NCI-H748 (cell line): Measurements from ENCODE around the gene GOLGA8H.
"Not testable (repeated sequence)": the region's sequence is repeated elsewhere in the genome, so short reads cannot be mapped to it uniquely, and the experiment has no call there.

ENCODE experiments used
- DNase-seq: peaks from one replicate; lab custom pipeline; 2025; ENCODE audit not compliant: unreplicated experiment; lab: John Stamatoyannopoulos, UW

The GOLGA8H gene, protein sequence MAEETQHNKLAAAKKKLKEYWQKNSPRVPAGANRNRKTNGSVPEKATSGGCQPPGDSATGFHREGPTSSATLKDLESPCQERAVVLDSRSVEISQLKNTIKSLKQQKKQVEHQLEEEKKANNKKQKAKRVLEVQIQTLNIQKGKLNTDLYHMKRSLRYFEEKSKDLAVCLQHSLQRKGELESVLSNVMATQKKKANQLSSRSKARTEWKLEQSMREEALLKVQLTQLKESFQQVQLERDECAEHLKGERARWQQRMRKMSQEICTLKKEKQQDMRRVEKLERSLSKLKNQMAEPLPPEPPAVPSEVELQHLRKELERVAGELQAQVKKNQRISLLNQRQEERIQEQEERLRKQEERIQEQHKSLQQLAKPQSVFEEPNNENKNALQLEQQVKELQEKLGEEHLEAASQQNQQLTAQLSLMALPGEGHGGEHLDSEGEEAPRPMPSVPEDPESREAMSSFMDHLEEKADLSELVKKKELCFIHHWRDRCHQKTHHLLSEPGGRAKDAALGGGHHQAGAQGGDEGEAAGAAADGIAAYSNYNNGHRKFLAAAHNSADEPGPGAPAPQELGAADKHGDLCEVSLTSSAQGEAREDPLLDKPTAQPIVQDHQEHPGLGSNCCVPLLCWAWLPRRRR

DNA sequence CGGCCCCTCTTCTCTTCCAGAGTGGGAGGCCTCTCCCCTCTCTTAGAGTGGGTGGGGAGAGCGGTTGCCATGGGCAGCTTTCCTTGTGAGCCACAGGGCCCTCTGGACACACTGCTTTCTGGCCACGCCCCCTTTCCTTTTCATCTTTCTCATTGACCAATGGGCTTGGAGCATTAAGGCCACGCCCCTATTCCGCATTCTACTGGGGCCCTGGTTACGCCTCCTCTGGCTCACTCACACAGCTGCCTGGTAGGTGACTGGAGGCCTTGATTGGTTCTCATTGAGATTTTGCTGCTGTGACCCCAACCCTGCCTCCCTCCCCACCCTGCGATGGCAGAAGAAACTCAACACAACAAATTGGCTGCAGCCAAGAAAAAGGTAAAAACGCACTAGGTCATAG is at the start of gene GOLGA8H:
TSS of gene GOLGA8H (plus strand) at position 233 of the 400 bp plus-strand sequence. CDS start at position 331, 98 bp downstream.
- not testable (repeated sequence) for DNase-seq

DNA sequence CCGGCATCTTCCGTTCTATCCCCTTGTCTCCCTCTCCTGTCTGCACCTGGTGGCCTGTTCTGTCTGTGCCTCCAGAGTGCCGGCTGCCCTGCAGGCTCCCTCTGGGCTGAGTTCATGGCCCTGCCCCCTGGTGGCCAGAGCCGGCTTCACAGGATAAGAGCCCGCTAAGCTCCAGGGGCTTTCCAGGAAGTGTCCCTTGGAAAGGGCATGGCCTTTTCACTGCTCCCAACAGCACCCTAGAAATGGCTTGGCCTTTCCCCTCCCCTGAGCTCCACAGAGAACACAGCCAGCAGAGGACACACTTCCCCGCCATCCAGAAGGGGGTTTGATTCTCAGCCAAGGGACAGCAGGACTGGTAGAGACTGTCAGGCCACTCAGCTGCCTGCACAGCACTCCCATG is 36.9 kb upstream of the GOLGA8H start:
- not testable (repeated sequence) for DNase-seq

DNA sequence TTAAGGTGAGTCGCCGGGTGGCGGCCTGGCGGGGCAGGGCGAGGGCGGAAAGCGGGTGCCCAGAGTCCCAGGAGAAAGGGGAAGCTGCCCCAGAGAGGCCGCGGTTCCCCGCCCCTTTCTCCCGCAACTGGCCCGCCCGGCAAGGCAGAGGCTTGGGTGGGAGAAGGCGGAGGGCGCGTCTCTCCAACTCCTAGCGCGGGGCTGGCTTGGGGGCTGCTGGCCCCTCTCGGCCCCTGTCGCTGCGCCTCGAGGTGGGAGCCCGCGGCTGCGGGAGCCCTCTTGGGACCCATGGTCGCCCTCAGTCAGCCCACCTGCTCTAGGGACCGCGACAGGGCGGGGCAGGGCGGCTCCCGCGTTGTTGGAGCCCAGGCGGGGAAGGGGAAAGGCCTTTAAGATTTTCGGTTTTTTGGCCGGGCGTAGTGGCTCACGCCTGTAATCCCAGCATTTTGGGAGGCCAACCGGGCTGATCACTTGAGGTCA is 30.8 kb upstream of the GOLGA8H start:
- not testable (repeated sequence) for DNase-seq

DNA sequence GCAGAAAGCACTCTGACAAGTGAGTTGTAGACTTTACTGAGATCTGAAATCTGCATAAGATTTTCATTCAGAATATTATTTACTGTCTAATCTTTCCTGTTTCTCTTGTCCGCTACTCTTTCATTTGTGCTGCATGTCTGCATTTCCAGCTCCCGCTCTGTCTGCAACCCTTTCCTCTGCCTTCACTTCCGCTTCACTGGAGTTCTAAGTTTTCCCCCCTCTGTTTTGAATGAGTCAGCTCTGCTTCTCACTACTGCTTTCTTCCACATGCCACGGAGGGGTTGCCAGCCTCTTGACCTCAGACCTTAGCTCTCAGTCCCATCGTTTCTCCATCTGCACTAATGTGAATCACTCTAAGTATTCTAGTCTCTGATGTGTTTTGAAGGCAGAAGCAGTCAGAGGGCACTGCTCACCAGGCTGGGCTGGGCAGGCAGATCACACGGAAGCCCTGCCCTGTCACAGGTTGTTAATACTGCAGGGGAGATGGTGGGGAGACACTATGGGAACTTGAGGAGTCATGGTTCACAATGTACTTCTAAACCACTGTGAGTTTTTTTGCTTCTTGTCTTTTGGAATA is 24.3 kb upstream of the GOLGA8H start:
- not testable (repeated sequence) for DNase-seq

DNA sequence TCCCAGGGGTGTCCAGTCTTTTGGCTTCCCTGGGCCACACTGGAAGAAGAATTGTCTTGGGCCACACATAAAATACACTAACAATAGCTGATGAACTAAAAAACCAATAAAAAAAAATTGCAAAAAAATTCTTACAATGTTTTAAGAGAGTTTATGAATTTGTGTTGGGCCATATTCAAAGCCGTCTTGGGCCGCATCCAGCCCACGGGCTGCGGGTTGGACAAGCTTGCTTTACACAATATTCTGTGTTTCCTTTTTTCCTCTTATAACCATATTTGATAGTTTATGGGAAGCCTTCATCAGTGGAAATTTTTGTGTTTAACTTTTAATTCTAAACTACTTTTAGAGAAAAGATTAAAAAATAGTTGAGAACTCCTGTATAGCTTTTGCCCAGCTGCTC is 23.1 kb upstream of the GOLGA8H start:
- not testable (repeated sequence) for DNase-seq

DNA sequence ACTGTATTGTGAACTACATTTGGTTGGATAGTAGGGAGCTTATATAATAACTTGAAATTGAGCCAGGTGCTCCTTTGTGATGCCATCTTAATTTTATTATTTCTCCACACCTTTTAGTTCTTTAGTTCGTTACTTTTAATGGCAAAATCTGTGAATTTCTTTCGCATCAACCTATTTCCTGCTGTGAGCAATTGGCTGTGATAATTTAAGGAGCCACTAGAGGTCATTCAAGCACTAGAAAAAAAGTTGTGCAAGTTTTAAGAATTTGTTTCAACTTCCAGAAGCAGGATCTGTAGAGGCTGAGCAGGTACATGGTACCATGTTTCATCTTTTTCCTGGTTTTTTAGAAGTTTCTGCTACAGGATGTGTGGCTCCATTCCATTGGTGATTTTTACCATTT is 4.9 kb upstream of the GOLGA8H start:
- DNase-seq, result not testable (repeated sequence)

DNA sequence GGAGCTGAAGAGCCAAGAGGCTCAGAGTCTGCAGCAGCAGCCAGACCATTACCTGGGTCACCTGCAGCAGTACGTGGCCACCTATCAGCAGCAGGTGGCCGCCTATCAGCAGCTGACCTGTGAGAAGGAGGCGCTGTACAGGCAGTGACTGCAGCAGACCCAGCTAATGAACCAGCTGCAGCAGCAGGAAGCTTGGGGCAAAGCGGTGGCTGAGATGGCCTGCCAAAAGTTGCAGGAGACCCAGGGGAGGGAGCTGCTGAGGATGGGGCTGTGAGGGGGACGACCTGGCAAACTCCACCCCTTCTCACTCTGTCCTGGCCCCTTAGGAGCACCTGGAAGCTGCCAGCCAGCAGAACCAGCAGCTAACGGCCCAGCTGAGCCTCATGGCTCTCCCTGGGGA is 8.4 kb downstream of the GOLGA8H start:
- not testable (repeated sequence) for DNase-seq

DNA sequence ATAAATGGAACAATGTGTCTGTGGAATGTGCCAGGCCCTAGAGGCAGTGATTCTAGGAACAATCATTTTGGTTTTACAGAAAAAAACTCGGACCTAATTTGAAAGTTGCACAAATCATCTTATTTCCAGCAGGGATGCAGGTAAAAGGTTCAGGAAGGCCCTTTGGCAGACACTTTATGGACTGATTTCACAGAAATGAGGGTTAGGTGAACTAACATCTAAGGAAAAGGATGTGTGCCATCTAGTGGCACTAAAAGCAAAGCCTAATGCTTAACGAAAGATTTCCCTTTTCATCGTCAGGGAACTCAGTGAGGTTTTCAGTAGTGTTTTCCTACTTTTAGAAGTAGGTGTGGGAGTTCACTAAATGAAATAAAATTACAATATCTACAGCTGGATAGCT is 17.5 kb downstream of the GOLGA8H start:
- not testable (repeated sequence) for DNase-seq

DNA sequence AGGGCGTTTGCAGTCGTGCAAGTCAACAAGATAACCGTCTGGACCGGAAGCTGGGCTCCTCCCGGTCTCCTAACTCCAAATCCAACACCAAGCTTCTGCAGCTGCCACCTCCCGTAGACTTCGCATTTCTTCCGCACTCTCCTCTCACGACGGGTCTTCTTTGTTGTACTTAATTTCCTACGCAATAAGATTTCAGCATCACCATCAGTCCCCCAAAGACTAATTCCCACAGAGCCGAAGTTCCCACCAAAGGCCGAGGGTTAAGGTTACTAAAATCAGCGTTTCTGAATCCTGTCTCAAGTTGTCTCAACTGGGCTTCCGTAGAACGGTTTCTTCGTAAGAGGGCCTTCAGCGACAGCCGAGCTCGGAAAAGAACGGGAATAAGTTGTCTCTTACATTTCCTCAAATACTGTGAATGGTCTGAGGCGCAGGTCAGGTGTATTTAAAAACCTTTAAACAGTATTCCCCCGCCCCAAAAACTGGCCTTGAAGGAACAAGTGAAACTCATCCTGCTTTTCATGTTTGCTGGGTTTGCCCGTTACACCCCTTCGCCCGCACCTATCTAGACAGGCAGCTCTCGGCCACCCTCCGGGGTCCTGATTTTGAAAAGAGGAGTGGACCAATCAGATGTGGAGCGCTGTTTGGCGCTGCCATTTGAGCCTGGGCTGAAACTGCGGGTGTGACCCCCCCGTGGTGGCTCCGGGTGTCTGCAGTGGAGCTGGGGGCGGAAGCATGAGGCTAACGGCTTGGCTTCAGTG is 21.8 kb downstream of the GOLGA8H start, which contains the start of gene ARHGAP11B:
TSS of gene ARHGAP11B (plus strand) at position 693 of the 758 bp plus-strand sequence.
- DNase-seq, result not testable (repeated sequence)

DNA sequence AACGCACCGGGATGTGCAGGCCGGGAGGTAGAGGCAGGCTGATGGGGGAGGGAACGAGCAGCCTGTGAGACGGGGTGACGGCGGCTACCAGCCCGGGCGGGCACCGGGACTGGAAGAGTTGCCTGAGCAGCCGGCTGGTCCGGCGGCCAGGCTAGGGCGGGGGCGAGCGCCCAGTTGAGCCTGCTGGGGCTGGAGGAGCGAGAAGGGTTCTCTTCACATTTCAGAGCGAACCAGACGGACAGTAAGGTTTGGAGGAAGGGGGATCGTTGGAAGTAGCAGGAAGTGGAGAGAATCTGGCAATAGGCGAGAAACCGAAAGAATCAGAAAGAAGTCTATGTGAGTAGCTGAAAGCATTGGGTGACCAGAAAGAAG is 22.4 kb downstream of the GOLGA8H start:
- not testable (repeated sequence) for DNase-seq

DNA sequence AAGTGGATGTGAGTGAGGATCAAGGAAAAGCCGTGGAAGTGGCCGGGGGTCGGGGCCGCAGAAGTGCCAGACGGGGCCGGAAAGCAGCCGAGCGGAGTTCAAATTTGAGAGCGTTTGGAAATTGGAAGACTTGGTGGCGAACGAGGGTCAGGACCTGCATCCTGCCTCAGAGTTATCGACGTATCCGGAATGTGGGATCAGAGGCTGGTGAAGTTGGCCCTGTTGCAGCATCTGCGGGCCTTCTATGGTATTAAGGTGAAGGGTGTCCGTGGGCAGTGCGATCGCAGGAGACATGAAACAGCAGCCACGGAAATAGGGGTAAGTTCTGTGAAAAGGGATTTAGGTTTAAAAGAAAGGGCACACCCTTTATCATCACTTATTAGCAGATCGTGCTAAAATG is 22.8 kb downstream of the GOLGA8H start:
- DNase-seq, result not testable (repeated sequence)

DNA sequence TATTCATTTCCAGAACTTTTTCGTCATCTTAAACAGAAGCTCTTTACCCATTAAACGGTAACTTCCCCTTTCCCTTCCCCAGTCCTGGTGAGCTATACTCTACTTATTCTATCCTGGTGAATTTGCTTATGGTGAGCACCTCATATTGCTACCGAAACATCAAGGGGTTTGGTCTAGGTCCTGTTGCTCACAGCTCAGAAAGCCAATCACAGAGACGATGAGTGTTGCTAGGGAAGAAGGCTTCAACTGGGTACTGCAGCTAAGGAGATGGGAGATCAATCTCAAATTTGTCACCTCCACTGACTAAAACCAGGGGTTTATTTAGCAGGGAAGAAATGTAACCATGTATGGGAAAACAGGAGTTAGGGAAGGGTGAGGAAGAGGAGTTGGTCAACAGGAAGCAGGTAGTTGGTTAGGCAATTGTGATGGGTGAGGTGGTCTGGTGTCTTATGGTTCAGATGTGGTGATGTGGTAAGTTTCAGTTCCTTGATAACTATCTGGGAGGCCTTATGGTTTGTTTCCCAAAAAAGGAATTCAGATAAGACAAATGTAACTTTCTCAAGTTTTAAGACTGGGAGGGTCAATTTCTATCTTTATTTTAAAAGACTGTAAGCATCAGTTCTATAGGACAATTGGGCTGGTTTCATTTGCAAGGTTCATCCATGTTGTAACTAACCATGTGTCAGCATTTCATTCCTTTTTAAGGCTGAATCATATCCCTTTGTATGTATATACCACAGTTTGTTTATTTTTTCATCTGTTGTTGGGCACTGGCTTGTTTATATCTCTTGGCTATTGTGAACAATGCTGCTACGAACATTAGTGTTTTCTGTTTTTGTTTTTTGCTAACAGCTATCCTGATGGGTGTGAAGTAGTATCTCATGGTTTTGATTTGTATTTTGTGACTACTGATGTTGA is 46.4 kb downstream of the GOLGA8H start:
- no peak for DNase-seq

DNA sequence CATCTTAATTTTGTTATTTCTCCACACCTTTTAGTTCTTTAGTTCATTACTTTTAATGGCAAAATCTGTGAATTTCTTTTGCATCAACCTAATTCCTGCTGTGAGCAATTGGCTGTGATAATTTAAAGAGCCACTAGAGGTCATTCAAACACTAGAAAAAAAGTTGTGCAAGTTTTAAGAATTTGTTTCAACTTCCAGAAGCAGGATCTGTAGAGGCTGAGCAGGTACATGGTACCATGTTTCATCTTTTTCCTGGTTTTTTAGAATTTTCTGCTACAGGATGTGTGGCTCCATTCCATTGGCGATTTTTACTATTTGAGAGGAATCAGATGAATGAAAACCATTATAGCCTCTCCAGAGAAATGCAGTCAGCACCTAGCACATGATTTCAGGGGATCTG is 57.3 kb downstream of the GOLGA8H start:
- peak; percentile 0 for DNase-seq
